Measurements from ENCODE around the gene AHI1.
A peak's percentile ranks its signal among the peaks of the same experiment; 100 is the strongest.

The AHI1 gene

GRCh38 chr6:135497412-135498184 is at the start of gene AHI1:
Gene AHI1, minus strand, starts transcription at chr6:135497740. Its CDS starts 5,503 bp downstream, at chr6:135492237.
- peak; percentile 93 for DNase-seq (ENCODE audit: low spot score)
- no peak for TF ChIP-seq CTCF (IDR thresholded peaks at IDR 0.05; ENCODE audit: extremely low read depth, missing control alignments)

- no peak for TF ChIP-seq CTCF (IDR thresholded peaks at IDR 0.05; ENCODE audit: extremely low read depth, missing control alignments)
- no peak for DNase-seq (ENCODE audit: low spot score)
Observed at GRCh38 chr6:135546680-135547418, 49.3 kb upstream of the AHI1 start.

GRCh38 chr6:135546206-135546605 is 48.7 kb upstream of the AHI1 start:
- no peak for TF ChIP-seq CTCF (IDR thresholded peaks at IDR 0.05; ENCODE audit: extremely low read depth, missing control alignments)

DNA sequence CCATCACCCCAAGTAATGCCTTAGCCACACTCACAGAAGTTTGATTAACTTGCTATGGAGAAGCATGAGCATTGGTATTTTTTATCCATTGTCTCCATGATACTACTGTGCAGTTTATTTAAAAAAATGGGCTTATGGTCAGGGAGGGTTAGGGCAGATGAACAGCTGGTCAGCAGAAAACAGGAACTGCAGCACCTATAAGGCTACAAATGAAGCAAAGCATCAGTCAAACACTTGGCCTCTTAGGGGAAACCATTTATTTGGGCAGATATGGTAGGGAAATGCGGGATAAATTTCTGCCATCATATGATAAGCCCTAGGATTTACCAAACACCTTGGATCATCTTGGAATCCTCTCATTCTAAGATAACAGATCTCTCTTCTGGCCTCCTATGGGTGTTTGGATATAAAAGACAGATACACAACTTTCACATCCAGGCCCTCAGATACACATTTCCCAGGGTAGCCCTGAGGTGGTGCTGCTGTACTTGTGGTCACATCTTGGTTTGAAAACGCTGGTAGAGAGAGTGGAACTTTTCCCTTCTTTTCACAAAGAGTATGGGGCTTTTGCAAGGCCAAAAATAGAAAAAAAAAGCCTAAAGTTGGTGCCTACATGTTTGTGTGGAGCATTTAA is 42.8 kb upstream of the AHI1 start:
- no peak for DNase-seq (ENCODE audit: low spot score)
- no peak for TF ChIP-seq CTCF (IDR thresholded peaks at IDR 0.05; ENCODE audit: extremely low read depth, missing control alignments)

More at GRCh38 chr6:135546206-135546605, 48.7 kb upstream of the AHI1 start:
- DNase-seq (ENCODE audit: low spot score) = no peak

- no peak for TF ChIP-seq CTCF (IDR thresholded peaks at IDR 0.05; ENCODE audit: extremely low read depth, missing control alignments)
- DNase-seq (ENCODE audit: low spot score) = no peak
Observed at GRCh38 chr6:135537741-135538301, 40.3 kb upstream of the AHI1 start.

DNA sequence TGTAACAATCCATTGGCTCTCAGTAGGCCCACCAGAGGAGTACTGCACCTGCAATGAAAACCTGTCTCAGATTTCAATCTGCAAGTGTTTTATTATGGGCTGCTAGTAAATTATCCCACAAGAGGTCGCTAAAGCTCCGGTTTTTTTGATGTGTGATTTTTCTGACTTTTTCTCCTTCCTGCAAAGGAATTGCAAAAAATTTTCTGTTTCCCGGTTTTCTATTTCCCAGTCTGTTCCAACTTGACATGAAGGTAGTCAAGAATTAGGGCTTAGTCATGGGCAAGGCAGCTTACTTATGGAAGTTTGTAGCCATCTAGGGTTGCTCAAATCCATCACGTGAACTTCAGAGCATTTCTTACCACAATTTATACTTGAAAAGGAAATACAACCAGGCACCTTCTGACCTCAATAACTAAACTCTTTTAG is 38.5 kb upstream of the AHI1 start:
- peak; percentile 32 for TF ChIP-seq CTCF (IDR thresholded peaks at IDR 0.05; ENCODE audit: extremely low read depth, missing control alignments)
- DNase-seq (ENCODE audit: low spot score) = peak; percentile 46
